ENCODE measurements around the gene PDPK1.
A peak's percentile ranks its signal among the peaks of the same experiment; 100 is the strongest.

PDPK1 gene

DNA sequence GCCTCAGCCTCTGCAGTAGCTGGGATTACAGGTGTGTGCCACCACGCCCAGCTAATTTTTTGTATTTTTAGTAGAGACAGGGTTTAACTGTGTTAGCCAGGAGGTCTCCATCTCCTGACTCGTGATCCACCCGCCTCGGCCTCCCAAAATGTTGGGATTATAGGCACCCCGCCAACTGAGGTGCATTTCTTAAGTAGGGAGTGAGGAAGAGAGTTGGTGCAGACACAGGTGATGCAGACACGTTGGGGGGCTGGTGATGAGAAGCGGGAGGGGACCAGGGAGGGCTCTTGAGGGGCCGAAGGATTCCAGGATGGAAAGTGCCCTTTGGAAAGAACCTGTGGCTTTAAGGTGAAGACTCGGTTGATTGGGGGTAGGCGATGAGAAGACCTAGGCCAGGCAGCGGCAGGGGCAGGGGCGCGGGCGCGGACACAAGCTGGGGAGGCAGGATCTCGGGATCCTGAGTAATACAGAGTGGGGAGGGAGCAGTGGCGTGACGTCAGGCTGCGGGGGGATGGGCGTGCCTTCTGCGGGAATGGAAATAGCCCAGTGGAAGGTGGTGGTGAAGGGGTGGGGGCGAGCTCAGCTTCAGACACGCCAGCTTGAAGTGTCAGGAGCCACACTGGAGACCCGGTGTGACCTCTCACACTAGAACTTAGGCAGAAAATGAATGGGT, 26.6 kb upstream of the PDPK1 start:
- no peaks in the 10 kb centered on the region for H3K9me3 ChIP-seq (ENCODE audit: control insufficient read depth in 1 of 2, low read length in 2 of 2)
- peaks cover 9 to 26% of the 10 kb centered on the region in 2 donors for H3K4me1 ChIP-seq (ENCODE audit: control insufficient read depth in 1 of 2, insufficient read depth in 2 of 2, low read length in 2 of 2)
- H3K4me3 ChIP-seq (ENCODE audit: low read depth in 1 of 2, low read length in 2 of 2) = no peak overlapping the region
- H3K27me3 ChIP-seq (ENCODE audit: low read depth, low read length) = no peaks in the 10 kb centered on the region
- no peaks in the 10 kb centered on the region for H3K36me3 ChIP-seq (ENCODE audit: control insufficient read depth in 1 of 2, insufficient read depth in 2 of 2, low read length in 2 of 2)
- H3K27ac ChIP-seq (ENCODE audit: low read length) = no peak overlapping the region

DNA sequence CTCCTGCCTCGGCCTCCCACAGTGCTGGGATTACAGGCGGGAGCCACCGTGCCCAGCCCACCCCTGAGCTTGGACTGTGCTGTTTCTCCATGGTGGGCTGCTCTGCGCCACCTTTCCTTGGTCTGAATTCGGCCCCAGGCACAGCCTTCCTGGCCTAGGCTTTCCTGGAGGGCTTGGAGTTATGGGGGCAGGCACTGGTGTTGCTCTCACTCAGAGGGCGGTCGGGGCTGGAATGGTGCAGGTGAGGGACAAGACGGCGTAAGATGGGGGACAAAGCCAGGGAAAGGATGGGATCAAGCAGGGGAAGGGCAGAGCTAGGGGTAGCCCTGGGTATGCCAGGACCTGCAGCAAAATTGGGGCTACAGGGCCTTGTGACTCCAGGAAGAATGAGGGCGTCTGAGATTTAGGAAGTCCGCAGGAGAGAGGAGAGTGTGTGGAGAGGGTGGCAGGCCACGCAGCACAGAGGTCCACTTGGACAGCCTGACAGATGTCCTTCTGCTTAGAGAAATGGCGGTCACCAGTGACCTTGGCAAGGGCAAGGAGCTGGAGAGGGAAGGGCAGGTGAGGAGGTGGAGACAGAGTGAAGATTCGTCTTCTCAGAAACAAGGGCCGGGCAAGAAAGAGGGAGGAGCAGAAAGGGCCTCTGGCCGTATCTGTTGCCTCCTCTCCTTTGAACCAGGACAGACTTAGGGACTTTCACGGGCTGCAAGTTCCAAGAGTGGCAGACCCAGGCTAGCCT, 25.7 kb upstream of the PDPK1 start:
- no peaks in the 10 kb centered on the region for H3K27me3 ChIP-seq (ENCODE audit: low read depth, low read length)
- no peaks in the 10 kb centered on the region for H3K9me3 ChIP-seq (ENCODE audit: control insufficient read depth in 1 of 2, low read length in 2 of 2)
- H3K4me1 ChIP-seq (ENCODE audit: control insufficient read depth in 1 of 2, insufficient read depth in 2 of 2, low read length in 2 of 2) = peaks cover 17 to 35% of the 10 kb centered on the region in 2 donors
- no peaks in the 10 kb centered on the region for H3K36me3 ChIP-seq (ENCODE audit: control insufficient read depth in 1 of 2, insufficient read depth in 2 of 2, low read length in 2 of 2)
- H3K4me3 ChIP-seq (ENCODE audit: low read depth in 1 of 2, low read length in 2 of 2) = no peak overlapping the region
- H3K27ac ChIP-seq (ENCODE audit: low read length) = no peak overlapping the region

- H3K4me3 ChIP-seq (ENCODE audit: low read depth in 1 of 2, low read length in 2 of 2) = peak overlapping the region; percentile 14 to 62
- H3K9me3 ChIP-seq (ENCODE audit: control insufficient read depth in 1 of 2, low read length in 2 of 2) = no peaks in the 10 kb centered on the region
- H3K27ac ChIP-seq (ENCODE audit: low read length) = no peak overlapping the region
- no peaks in the 10 kb centered on the region for H3K27me3 ChIP-seq (ENCODE audit: low read depth, low read length)
- no peaks in the 10 kb centered on the region for H3K36me3 ChIP-seq (ENCODE audit: control insufficient read depth in 1 of 2, insufficient read depth in 2 of 2, low read length in 2 of 2)
- peaks cover 17 to 41% of the 10 kb centered on the region in 2 donors for H3K4me1 ChIP-seq (ENCODE audit: control insufficient read depth in 1 of 2, insufficient read depth in 2 of 2, low read length in 2 of 2)
Measured at GRCh38 chr16:2512735-2513404, 25.0 kb upstream of the PDPK1 start.

DNA sequence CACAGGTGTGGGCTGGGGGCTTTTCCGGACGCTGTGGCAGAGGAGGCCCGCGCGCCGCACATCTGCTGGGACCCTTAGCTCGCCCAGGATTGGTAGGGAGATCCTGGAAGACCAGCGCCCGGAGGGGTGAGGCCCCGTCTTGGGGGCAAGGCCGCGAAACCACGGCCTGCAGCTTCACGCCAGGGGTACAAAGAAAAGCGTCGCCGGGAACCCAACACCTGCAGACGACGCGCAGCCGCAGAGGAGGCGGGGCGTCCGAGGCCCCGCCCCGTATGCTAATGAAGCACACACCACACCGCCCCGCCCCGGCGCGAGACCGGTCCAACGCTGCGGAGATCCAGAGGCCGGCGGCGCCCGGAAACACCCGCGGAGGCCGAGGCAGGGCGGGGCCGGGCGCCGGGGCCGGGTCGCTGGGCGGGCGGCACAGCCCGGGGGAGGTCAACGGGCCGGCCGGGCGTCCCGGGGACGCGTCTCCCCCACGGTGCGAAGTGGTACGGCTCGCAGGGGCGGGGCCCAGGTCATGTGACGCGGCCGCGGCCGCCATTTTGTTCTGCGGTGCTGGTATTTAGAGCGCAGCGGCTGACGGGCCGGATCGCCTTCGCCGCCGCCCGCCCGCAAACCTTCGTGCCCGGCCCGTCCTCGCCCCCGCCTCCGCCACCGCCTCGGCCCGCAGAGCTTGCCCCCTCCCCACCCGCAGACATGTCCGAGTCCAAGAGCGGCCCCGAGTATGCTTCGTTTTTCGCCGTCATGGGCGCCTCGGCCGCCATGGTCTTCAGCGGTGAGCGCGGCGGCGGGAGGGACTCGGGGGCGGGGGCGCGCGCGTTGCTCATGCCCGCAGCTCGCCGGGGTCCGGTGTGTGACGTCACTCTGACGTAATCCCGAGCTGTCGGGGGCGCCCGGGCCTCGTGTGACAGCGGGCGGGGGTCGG, 24.2 kb upstream of the PDPK1 start, which contains the start of gene ATP6V0C:
ATP6V0C (plus strand) TSS at position 548 of the 928 bp plus-strand sequence; CDS start at position 700, 152 bp downstream.
- H3K27me3 ChIP-seq (ENCODE audit: low read depth, low read length) = no peaks in the 10 kb centered on the region
- no peaks in the 10 kb centered on the region for H3K36me3 ChIP-seq (ENCODE audit: control insufficient read depth in 1 of 2, insufficient read depth in 2 of 2, low read length in 2 of 2)
- H3K4me1 ChIP-seq (ENCODE audit: control insufficient read depth in 1 of 2, insufficient read depth in 2 of 2, low read length in 2 of 2) = peaks cover 23 to 49% of the 10 kb centered on the region in 2 donors
- no peaks in the 10 kb centered on the region for H3K9me3 ChIP-seq (ENCODE audit: control insufficient read depth in 1 of 2, low read length in 2 of 2)
- peak within 1 kb of the TSS; percentile 80 to 93 for H3K4me3 ChIP-seq (ENCODE audit: low read depth in 1 of 2, low read length in 2 of 2)
- peak within 1 kb of the TSS; percentile 90 for H3K27ac ChIP-seq (ENCODE audit: low read length)

- Histone ChIP-seq H3K4me3 (ENCODE audit: low read depth in 1 of 2, low read length in 2 of 2) (peak overlapping the region; percentile 80 to 93), H3K27ac (ENCODE audit: low read length) (peak overlapping the region; percentile 90), H3K4me1 (ENCODE audit: control insufficient read depth in 1 of 2, insufficient read depth in 2 of 2, low read length in 2 of 2) (peaks cover 28 to 58% of the 10 kb centered on the region in 2 donors), H3K36me3 (ENCODE audit: control insufficient read depth in 1 of 2, insufficient read depth in 2 of 2, low read length in 2 of 2) (no peaks in the 10 kb centered on the region), H3K9me3 (ENCODE audit: control insufficient read depth in 1 of 2, low read length in 2 of 2) (no peaks in the 10 kb centered on the region), H3K27me3 (ENCODE audit: low read depth, low read length) (no peaks in the 10 kb centered on the region)
Measured at GRCh38 chr16:2514333-2515179, 23.3 kb upstream of the PDPK1 start.

GRCh38 chr16:2515180-2515851, 22.5 kb upstream of the PDPK1 start:
- Histone ChIP-seq H3K27ac (ENCODE audit: low read length) (peak overlapping the region; percentile 90), H3K9me3 (ENCODE audit: control insufficient read depth in 1 of 2, low read length in 2 of 2) (no peaks in the 10 kb centered on the region), H3K36me3 (ENCODE audit: control insufficient read depth in 1 of 2, insufficient read depth in 2 of 2, low read length in 2 of 2) (no peaks in the 10 kb centered on the region), H3K4me1 (ENCODE audit: control insufficient read depth in 1 of 2, insufficient read depth in 2 of 2, low read length in 2 of 2) (peaks cover 28 to 61% of the 10 kb centered on the region in 2 donors), H3K27me3 (ENCODE audit: low read depth, low read length) (no peaks in the 10 kb centered on the region), H3K4me3 (ENCODE audit: low read depth in 1 of 2, low read length in 2 of 2) (peak overlapping the region; percentile 80 to 93)

GRCh38 chr16:2516391-2517240, 21.2 kb upstream of the PDPK1 start:
- Histone ChIP-seq H3K4me1 (ENCODE audit: control insufficient read depth in 1 of 2, insufficient read depth in 2 of 2, low read length in 2 of 2) (peaks cover 31 to 71% of the 10 kb centered on the region in 2 donors), H3K4me3 (ENCODE audit: low read depth in 1 of 2, low read length in 2 of 2) (peak overlapping the region; percentile 14 to 93), H3K9me3 (ENCODE audit: control insufficient read depth in 1 of 2, low read length in 2 of 2) (no peaks in the 10 kb centered on the region), H3K36me3 (ENCODE audit: control insufficient read depth in 1 of 2, insufficient read depth in 2 of 2, low read length in 2 of 2) (no peaks in the 10 kb centered on the region), H3K27ac (ENCODE audit: low read length) (peak overlapping the region; percentile 90), H3K27me3 (ENCODE audit: low read depth, low read length) (no peaks in the 10 kb centered on the region)

DNA sequence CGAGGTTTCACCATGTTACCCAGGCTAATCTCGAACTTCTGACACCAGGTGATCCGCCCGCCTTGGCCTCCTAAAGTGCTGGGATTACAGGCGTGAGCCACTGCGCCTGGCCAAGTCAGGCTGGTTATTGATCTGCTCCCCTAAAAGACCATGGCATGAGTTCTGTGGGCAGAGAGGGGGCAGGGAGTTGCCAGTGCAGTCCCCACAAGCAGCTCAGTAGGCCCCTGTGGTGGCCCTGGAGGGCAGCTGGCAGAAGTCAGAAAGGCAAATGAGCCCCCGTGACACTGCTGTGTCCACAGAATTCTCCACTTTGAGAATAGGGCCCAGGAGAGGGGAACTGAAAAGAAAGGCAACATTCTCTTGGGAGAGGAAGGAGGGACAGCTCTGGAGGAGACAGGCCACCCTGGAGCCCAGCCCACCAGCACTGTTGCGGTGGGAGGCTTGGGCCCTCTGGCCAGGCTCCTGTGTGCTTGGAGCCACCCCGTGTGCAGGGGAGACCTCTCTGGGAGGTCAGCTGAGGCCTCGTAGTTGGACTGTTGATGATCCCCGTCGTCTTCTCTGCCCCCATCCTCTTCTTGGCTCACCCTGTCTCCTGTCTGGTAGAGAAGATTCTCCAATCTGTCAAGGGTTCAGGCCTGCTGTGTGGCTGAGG, 19.7 kb upstream of the PDPK1 start:
- no peaks in the 10 kb centered on the region for H3K27me3 ChIP-seq (ENCODE audit: low read depth, low read length)
- H3K4me3 ChIP-seq (ENCODE audit: low read depth in 1 of 2, low read length in 2 of 2) = peak overlapping the region in 1 of 2 donors; percentile 77
- no peaks in the 10 kb centered on the region for H3K9me3 ChIP-seq (ENCODE audit: control insufficient read depth in 1 of 2, low read length in 2 of 2)
- peaks cover 0 to 1% of the 10 kb centered on the region in 2 donors for H3K36me3 ChIP-seq (ENCODE audit: control insufficient read depth in 1 of 2, insufficient read depth in 2 of 2, low read length in 2 of 2)
- H3K27ac ChIP-seq (ENCODE audit: low read length) = peak overlapping the region; percentile 21
- H3K4me1 ChIP-seq (ENCODE audit: control insufficient read depth in 1 of 2, insufficient read depth in 2 of 2, low read length in 2 of 2) = peaks cover 31 to 63% of the 10 kb centered on the region in 2 donors
